Left lung (tissue), 10 donors: Measurements from ENCODE around the gene BTF3L4. TPM values are rescaled to one million over a fixed set of nuclear protein-coding genes. Genes with fewer than 3 reads are reported as not detected.

Experiments used
- ATAC-seq: fragments of 200-7000 bp; cut with Tn5 transposase; one replicate; pipeline ENCODE4 v1.9.1; 2020; ENCODE audit warnings: moderate library complexity
- DNase-seq, 4 donors: peaks; one replicate each; pipeline ENCODE4 v3.0.0-alpha.2; 2013 to 2020
- H3K27ac ChIP-seq, 2 donors: fragments of 200-600 bp; sonication (generic) in 1 of 2; one replicate each; pipeline versions ENCODE4 v1.5.0 to v1.8.0; 2020 to 2021
- H3K27me3 ChIP-seq, 2 donors: fragments of 200-600 bp; sonication (generic) in 1 of 2; one replicate each; pipeline versions ENCODE4 v1.5.0 to v1.8.0; 2020 to 2021
- H3K36me3 ChIP-seq, 2 donors: fragments of 200-600 bp; sonication (generic) in 1 of 2; one replicate each; pipeline versions ENCODE4 v1.5.0 to v1.8.0; 2020 to 2021
- H3K4me1 ChIP-seq, 2 donors: fragments of 200-600 bp; one replicate each; pipeline ENCODE4 v1.8.0; 2021
- H3K4me3 ChIP-seq, 2 donors: fragments of 200-600 bp; sonication (generic) in 1 of 2; one replicate each; pipeline versions ENCODE4 v1.5.0 to v1.8.0; 2020 to 2021; ENCODE audit warnings: mild to moderate bottlenecking in 1 of 2
- H3K9me3 ChIP-seq, 2 donors: fragments of 200-600 bp; sonication (generic) in 1 of 2; one replicate each; pipeline versions ENCODE4 v1.5.0 to v1.8.0; 2020 to 2021
- intact Hi-C, 2 donors: fragments of 100-400 bp; cut with DNase I; formaldehyde crosslinking; loops; one replicate each; pipeline versions ENCODE4 v1.11.2 to v1.14.2; 2022
- polyA plus RNA-seq, 6 donors: library from polyadenylated mRNA; unstranded; fragments of 120-200 nt; gene quantifications; one replicate each; pipeline ENCODE4 v1.2.1, GENCODE V29; 2013; ENCODE audit not compliant: insufficient read length in 6 of 6
- total RNA-seq, 2 donors: library from RNA; stranded (reverse); fragmentation: NEBNext Ultra II Directional; extraction: Animal tissue kit (Norgen Biotek cat#: 25700); gene quantifications; one replicate each; pipeline ENCODE4 v1.2.1, GENCODE V29; 2021
- TF ChIP-seq, protein P1 (sequence below), 2 donors: fragments of 200-600 bp; sonication (generic) in 1 of 2; IDR thresholded peaks; one replicate each; pipeline versions ENCODE4 v1.5.0 to v1.8.0; 2021; ENCODE audit warnings: antibody characterized with exemption in 2 of 2
- donor health status: DM: no; HTN: yes; CAD: no.
- donor health status: DM: no; HTN: no; CAD: no.

Gene BTF3L4
- total and polyA plus RNA-seq, 8 donors, result 35.6 to 78.7 (median 71.4) TPM

DNA sequence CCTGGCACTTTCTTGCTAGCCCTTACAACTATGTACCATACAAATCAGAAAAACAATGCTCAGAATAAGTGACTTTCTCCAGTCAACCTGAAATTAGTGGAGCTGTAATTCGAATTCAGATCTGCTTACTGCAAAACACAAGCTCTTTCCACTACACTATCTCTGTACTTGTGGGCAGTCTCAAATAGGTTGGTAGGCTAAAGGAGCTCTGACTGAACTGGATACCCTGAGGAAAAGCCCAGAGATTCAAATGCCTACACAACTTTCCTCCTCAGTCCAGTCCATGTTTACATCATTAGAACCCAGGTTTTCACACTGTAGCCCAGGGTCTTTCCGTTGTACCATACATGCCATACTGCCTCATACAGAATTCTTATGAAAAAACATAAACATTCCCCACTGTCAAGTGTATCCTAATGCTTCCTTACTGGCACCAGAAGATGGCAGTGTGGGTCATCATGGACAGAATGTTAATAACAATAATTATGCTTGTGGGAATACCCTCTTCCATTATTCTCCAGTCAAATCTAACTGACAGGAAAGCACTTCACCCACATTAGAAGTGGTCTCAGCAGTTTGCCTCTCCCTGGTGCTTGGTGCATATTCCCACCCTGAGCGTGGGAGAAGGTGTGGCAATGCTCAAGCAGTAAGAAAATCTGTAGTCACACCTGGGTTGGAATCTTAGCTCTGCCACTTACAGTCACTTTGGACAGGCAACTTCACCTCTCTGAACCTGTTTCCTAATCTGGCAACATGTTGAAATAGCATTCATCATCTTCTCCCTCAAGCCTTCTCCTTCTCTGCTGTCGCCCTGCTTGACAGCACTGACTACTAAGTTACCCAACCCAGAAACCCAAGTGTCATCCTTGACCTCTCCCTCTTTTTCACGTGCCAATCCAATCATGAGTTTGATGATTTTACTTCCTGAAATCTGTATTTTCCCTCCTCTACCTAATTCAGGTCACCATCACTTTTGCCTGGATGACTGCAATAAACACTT is 71.4 kb downstream of the BTF3L4 start:
- no peaks in the 10 kb centered on the region for H3K4me1 ChIP-seq
- intact Hi-C loops, result loop anchor here in 1 of 2 donors (5.0 kb wide), 1 partner anchor 170 kb away; no protein-coding TSS in a partner anchor
- no peak overlapping the region for H3K4me3 ChIP-seq
- no peaks in the 10 kb centered on the region for H3K36me3 ChIP-seq
- H3K9me3 ChIP-seq, result no peaks in the 10 kb centered on the region
- no peak overlapping the region for H3K27ac ChIP-seq
- ATAC-seq (peak; percentile 96), DNase-seq (peak in 2 of 4 donors; percentile 43 to 78)
- no peaks in the 10 kb centered on the region for H3K27me3 ChIP-seq
- TF ChIP-seq, protein P1, sequence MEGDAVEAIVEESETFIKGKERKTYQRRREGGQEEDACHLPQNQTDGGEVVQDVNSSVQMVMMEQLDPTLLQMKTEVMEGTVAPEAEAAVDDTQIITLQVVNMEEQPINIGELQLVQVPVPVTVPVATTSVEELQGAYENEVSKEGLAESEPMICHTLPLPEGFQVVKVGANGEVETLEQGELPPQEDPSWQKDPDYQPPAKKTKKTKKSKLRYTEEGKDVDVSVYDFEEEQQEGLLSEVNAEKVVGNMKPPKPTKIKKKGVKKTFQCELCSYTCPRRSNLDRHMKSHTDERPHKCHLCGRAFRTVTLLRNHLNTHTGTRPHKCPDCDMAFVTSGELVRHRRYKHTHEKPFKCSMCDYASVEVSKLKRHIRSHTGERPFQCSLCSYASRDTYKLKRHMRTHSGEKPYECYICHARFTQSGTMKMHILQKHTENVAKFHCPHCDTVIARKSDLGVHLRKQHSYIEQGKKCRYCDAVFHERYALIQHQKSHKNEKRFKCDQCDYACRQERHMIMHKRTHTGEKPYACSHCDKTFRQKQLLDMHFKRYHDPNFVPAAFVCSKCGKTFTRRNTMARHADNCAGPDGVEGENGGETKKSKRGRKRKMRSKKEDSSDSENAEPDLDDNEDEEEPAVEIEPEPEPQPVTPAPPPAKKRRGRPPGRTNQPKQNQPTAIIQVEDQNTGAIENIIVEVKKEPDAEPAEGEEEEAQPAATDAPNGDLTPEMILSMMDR (IDR thresholded peaks at IDR 0.05), result peak; percentile 54 to 63

DNA sequence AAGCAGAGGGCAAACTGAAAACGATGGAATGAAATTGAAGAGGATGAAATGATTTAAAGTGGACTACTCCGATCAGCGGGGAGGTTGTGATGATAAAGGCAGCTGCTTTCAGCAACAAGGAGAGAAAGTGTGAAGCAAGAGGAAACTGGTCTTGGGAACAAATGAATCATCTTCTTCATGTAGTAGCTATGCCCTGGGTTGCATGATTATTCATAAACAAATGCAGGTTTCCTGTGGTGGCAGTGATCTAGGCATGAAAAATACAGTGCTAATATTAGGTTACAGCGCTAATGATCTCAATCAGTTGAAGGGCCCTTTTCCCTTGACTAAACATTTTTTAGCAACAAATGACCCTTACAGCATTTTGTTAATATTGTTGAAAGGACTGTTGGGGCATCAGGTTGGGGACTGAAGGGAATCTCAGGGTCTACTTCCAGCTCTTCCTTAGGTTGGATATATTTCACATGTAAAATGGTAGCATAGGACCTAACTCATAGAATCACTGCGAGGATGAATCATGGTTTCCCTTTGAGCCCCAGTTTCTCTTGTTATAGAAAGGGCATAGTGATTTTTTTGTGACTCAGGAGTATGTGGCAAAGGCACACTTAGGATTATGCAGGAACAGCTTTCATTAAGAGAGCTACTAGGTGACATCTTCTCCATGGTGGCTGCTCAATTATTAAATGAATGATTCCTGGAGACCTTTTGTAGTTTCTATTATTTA is 83.9 kb downstream of the BTF3L4 start:
- H3K4me3 ChIP-seq, result no peak overlapping the region
- H3K27ac ChIP-seq, result peak overlapping the region in 1 of 2 donors; percentile 48
- intact Hi-C loops, result no loop called here
- DNase-seq, result no peak
- ATAC-seq, result no peak
- H3K36me3 ChIP-seq, result no peaks in the 10 kb centered on the region
- H3K9me3 ChIP-seq, result no peaks in the 10 kb centered on the region
- TF ChIP-seq, protein P1 (IDR thresholded peaks at IDR 0.05), result no peak
- peaks cover 0 to 32% of the 10 kb centered on the region in 2 donors for H3K27me3 ChIP-seq
- peaks cover 0 to 38% of the 10 kb centered on the region in 2 donors for H3K4me1 ChIP-seq

Other genes with a start within 250 kb of the BTF3L4 start
- gene NRDC, start 177.6 kb upstream of the BTF3L4 start, total RNA-seq, result 100 to 1,000 TPM; 101 to 156 TPM
- gene NRDC, start 177.6 kb upstream of the BTF3L4 start, polyA plus RNA-seq, result 100 to 1,000 TPM; 150 to 176 (median 153) TPM
- gene RAB3B, start 65.6 kb upstream of the BTF3L4 start, total RNA-seq, result under 1 TPM; 0.05 to 0.06 TPM
- gene RAB3B, start 65.6 kb upstream of the BTF3L4 start, polyA plus RNA-seq, result under 1 TPM; 0.38 to 0.63 (median 0.41) TPM
- gene KTI12, start 22.5 kb upstream of the BTF3L4 start, total RNA-seq, result 1 to 10 TPM; 7.2 to 8.6 TPM
- gene KTI12, start 22.5 kb upstream of the BTF3L4 start, polyA plus RNA-seq, result 1 to 10 TPM; 3.8 to 5.7 (median 5.0) TPM
- gene TXNDC12, start 1.1 kb upstream of the BTF3L4 start, total RNA-seq, result 10 to 100 TPM; 43.5 to 52.3 TPM
- gene TXNDC12, start 1.1 kb upstream of the BTF3L4 start, polyA plus RNA-seq, result 10 to 100 TPM; 53.4 to 60.8 (median 58.4) TPM
- gene ZFYVE9, start 85.8 kb downstream of the BTF3L4 start, total RNA-seq, result 10 to 100 TPM; 15.2 to 18.9 TPM
- 10 to 100 TPM; 31.5 to 38.1 (median 34.3) TPM for gene ZFYVE9, start 85.8 kb downstream of the BTF3L4 start, polyA plus RNA-seq